GM10266 (cell line): Measurements from ENCODE around the gene CAP1.

Experiments used
- DNase-seq: peaks from one replicate; pipeline ENCODE4 v3.0.0; 2012; ENCODE audit errors: extremely low spot score
- TF ChIP-seq, protein P1 (sequence below): IDR thresholded peaks from 2 replicates; pipeline ENCODE4 v1.5.1; 2012; ENCODE audit warnings: mild to moderate bottlenecking, low read depth; ENCODE audit not compliant: control insufficient read depth, insufficient read depth; ENCODE audit errors: missing control alignments

CAP1 gene

DNA sequence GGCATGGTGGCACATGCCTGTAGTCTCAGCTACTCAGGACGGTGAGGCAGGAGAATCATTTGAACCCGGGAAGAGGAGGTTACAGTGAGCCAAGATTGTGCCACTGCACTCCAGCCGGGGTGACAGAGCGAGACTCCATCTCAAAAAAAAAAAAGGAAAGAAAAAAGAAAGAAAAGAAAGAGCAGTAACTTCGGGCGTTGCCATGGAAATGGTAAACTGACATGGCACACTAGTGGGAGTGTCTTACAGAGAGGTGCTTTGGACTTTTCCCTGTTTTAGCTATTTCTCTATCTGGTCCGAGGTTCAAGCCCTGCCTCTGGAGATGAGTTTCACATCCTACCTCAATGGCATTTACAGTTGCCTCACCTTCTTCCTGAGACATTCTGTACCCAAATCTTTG lies 79.6 kb downstream of the CAP1 start:
- DNase-seq = no peak

More for the DNA sequence above, 79.6 kb downstream of the CAP1 start:
- TF ChIP-seq, protein P1, sequence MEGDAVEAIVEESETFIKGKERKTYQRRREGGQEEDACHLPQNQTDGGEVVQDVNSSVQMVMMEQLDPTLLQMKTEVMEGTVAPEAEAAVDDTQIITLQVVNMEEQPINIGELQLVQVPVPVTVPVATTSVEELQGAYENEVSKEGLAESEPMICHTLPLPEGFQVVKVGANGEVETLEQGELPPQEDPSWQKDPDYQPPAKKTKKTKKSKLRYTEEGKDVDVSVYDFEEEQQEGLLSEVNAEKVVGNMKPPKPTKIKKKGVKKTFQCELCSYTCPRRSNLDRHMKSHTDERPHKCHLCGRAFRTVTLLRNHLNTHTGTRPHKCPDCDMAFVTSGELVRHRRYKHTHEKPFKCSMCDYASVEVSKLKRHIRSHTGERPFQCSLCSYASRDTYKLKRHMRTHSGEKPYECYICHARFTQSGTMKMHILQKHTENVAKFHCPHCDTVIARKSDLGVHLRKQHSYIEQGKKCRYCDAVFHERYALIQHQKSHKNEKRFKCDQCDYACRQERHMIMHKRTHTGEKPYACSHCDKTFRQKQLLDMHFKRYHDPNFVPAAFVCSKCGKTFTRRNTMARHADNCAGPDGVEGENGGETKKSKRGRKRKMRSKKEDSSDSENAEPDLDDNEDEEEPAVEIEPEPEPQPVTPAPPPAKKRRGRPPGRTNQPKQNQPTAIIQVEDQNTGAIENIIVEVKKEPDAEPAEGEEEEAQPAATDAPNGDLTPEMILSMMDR = no peak
